RPMI7951 (cell line): ENCODE results near the gene RFLNA. TPM values are rescaled to one million over a fixed set of nuclear protein-coding genes. Genes with fewer than 3 reads are reported as not detected.

ENCODE experiments used
- DNase-seq: peaks from one replicate; pipeline ENCODE4 v3.0.0-alpha.2; 2012; ENCODE audit warnings: low read depth
- total RNA-seq: library from RNA; depleted of rRNA; stranded (reverse); fragments of >200 nt; shearing (Covaris generic); gene quantifications from 2 replicates; pipeline ENCODE4 v1.2.3, GENCODE V29; 2014

RFLNA gene
- total RNA-seq, 1 experiment from 2014 or later: 1.3 TPM

GRCh38 chr12:124358572-124358971 lies 63.7 kb downstream of the RFLNA start:
- DNase-seq: no peak

- no peak for DNase-seq
Measured at GRCh38 chr12:124359671-124360581, 65.0 kb downstream of the RFLNA start.

- DNase-seq: no peak
Measured at GRCh38 chr12:124361074-124361970, 66.4 kb downstream of the RFLNA start.

GRCh38 chr12:124361996-124362395 lies 67.1 kb downstream of the RFLNA start:
- no peak for DNase-seq

- no peak for DNase-seq
Measured at GRCh38 chr12:124363353-124363965, 68.6 kb downstream of the RFLNA start.

- no peak for DNase-seq
Measured at GRCh38 chr12:124364543-124364942, 69.7 kb downstream of the RFLNA start.
